HG02642 (cell line): ENCODE results near the gene HLA-DOB.

Experiments used
- ATAC-seq: cut with Tn5 transposase; IDR thresholded peaks from one replicate; pipeline ENCODE4 v1.9.1; 2021; ENCODE audit warnings: mild to moderate bottlenecking; ENCODE audit not compliant: unreplicated experiment, poor library complexity

HLA-DOB gene

GRCh38 chr6:32843979-32844838, 27.4 kb upstream of the HLA-DOB start, which contains the start of gene PSMB8:
Gene PSMB8, minus strand, starts transcription at chr6:32844047. Its CDS starts 51 bp downstream, at chr6:32843996.
- ATAC-seq = peak; percentile 81

GRCh38 chr6:32843331-32843978, 26.7 kb upstream of the HLA-DOB start:
- no peak for ATAC-seq

GRCh38 chr6:32842690-32843089, 25.9 kb upstream of the HLA-DOB start:
- ATAC-seq = no peak

GRCh38 chr6:32842021-32842650, 25.3 kb upstream of the HLA-DOB start:
- ATAC-seq = no peak

GRCh38 chr6:32840604-32841246, 23.9 kb upstream of the HLA-DOB start:
- ATAC-seq = no peak

- no peak for ATAC-seq
Measured at GRCh38 chr6:32839356-32839755, 22.6 kb upstream of the HLA-DOB start.

- ATAC-seq = peak; percentile 86
Measured at GRCh38 chr6:32838114-32838958, 21.5 kb upstream of the HLA-DOB start, which contains the start of gene TAP2. Gene TAP2, minus strand, starts transcription at chr6:32838739. Its CDS starts 506 bp downstream, at chr6:32838233.

- no peak for ATAC-seq
Measured at GRCh38 chr6:32837651-32838113, 20.9 kb upstream of the HLA-DOB start.

- no peak for ATAC-seq
Measured at GRCh38 chr6:32836873-32837272, 20.1 kb upstream of the HLA-DOB start.

GRCh38 chr6:32835167-32835893, 18.5 kb upstream of the HLA-DOB start:
- ATAC-seq = no peak

GRCh38 chr6:32833664-32834063, 16.9 kb upstream of the HLA-DOB start:
- ATAC-seq = no peak

GRCh38 chr6:32832535-32832934, 15.7 kb upstream of the HLA-DOB start:
- ATAC-seq = no peak

- no peak for ATAC-seq
Measured at GRCh38 chr6:32830936-32831335, 14.1 kb upstream of the HLA-DOB start.

GRCh38 chr6:32830017-32830416, 13.2 kb upstream of the HLA-DOB start:
- ATAC-seq = no peak

- no peak for ATAC-seq
Measured at GRCh38 chr6:32829495-32829894, 12.7 kb upstream of the HLA-DOB start.

GRCh38 chr6:32827025-32827424, 10.2 kb upstream of the HLA-DOB start:
- no peak for ATAC-seq

- ATAC-seq = no peak
Measured at GRCh38 chr6:32825966-32826365, 9.2 kb upstream of the HLA-DOB start.

GRCh38 chr6:32819729-32820128, 2.9 kb upstream of the HLA-DOB start:
- ATAC-seq = no peak

- no peak for ATAC-seq
Measured at GRCh38 chr6:32818867-32819266, 2.1 kb upstream of the HLA-DOB start.
